HEK293 (cell line): ENCODE data around the gene STXBP4.

Source experiments
- REST ChIP-seq: fragments of 450-650 bp; formaldehyde crosslinking; IDR thresholded peaks from 2 replicates; pipeline ENCODE4 v1.5.1; 2016; ENCODE audit warnings: missing biosample characterization, missing genetic modification characterization
- TRIM28 ChIP-seq: IDR thresholded peaks from 2 replicates; pipeline ENCODE4 v1.6.1; 2011; ENCODE audit warnings: low read length, control low read depth, borderline replicate concordance
- YY1 ChIP-seq: fragments of 450-650 bp; formaldehyde crosslinking; IDR thresholded peaks from 2 replicates; pipeline ENCODE4 v1.5.1; 2018; ENCODE audit warnings: missing biosample characterization, missing genetic modification characterization
- ZBTB7A ChIP-seq: fragments of 450-650 bp; formaldehyde crosslinking; IDR thresholded peaks from 2 replicates; pipeline ENCODE4 v1.5.1; 2016; ENCODE audit warnings: low read depth, missing biosample characterization, missing genetic modification characterization
- ZBTB8A ChIP-seq: fragments of 450-650 bp; formaldehyde crosslinking; IDR thresholded peaks from 2 replicates; pipeline ENCODE4 v1.5.1; 2016; ENCODE audit warnings: missing biosample characterization, missing genetic modification characterization
- ZNF391 ChIP-seq: fragments of 450-650 bp; formaldehyde crosslinking; IDR thresholded peaks from 2 replicates; pipeline ENCODE4 v1.5.1; 2016; ENCODE audit warnings: low read depth, missing biosample characterization, missing genetic modification characterization, borderline replicate concordance
- ZNF416 ChIP-seq: fragments of 450-650 bp; formaldehyde crosslinking; IDR thresholded peaks from 2 replicates; pipeline ENCODE4 v1.5.1; 2016; ENCODE audit warnings: missing biosample characterization, missing genetic modification characterization
- ZNF654 ChIP-seq: fragments of 450-650 bp; formaldehyde crosslinking; IDR thresholded peaks from 2 replicates; pipeline ENCODE4 v1.5.1; 2016; ENCODE audit warnings: low read depth, missing biosample characterization, missing genetic modification characterization
- TF ChIP-seq, protein P1 (sequence below): fragments of 450-650 bp; formaldehyde crosslinking; IDR thresholded peaks from 2 replicates; pipeline ENCODE4 v1.5.1; 2016; ENCODE audit warnings: missing biosample characterization, missing genetic modification characterization
- TF ChIP-seq, protein P2 (sequence below): fragments of 450-650 bp; formaldehyde crosslinking; IDR thresholded peaks from 2 replicates; pipeline ENCODE4 v1.5.1; 2016; ENCODE audit warnings: missing biosample characterization, missing genetic modification characterization
- TF ChIP-seq, protein P3 (sequence below): fragments of 450-650 bp; formaldehyde crosslinking; IDR thresholded peaks from 2 replicates; pipeline ENCODE4 v1.5.1; 2016; ENCODE audit warnings: missing biosample characterization, missing genetic modification characterization
- TF ChIP-seq, protein P4 (sequence below): fragments of 450-650 bp; formaldehyde crosslinking; IDR thresholded peaks from 2 replicates; pipeline ENCODE4 v1.5.1; 2016; ENCODE audit warnings: missing biosample characterization, missing genetic modification characterization

DNA sequence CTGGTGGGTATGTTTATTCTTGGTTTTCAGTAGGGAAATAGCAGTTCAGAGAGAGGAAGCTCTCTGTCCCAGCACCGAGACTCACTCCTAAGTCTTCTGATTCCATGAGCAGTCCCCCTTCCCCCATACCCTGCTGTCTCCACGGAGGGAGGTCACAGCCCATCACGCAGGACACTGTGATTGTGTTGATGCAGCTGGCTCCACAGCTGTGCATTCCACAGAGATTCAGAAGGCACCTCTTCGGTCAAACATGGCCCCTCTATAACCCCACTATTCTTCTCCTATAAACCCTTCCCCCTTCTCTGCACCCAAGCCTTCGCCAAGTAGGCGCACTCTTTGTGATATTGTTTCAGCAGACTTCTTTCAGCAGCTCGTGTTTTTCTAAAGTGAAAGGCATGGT lies 191.9 kb downstream of the STXBP4 start:
- TF ChIP-seq, protein P1, sequence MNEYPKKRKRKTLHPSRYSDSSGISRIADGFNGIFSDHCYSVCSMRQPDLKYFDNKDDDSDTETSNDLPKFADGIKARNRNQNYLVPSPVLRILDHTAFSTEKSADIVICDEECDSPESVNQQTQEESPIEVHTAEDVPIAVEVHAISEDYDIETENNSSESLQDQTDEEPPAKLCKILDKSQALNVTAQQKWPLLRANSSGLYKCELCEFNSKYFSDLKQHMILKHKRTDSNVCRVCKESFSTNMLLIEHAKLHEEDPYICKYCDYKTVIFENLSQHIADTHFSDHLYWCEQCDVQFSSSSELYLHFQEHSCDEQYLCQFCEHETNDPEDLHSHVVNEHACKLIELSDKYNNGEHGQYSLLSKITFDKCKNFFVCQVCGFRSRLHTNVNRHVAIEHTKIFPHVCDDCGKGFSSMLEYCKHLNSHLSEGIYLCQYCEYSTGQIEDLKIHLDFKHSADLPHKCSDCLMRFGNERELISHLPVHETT (tag by site-specific recombination) = no peak
- TF ChIP-seq ZBTB7A = no peak
- TF ChIP-seq, protein P2, sequence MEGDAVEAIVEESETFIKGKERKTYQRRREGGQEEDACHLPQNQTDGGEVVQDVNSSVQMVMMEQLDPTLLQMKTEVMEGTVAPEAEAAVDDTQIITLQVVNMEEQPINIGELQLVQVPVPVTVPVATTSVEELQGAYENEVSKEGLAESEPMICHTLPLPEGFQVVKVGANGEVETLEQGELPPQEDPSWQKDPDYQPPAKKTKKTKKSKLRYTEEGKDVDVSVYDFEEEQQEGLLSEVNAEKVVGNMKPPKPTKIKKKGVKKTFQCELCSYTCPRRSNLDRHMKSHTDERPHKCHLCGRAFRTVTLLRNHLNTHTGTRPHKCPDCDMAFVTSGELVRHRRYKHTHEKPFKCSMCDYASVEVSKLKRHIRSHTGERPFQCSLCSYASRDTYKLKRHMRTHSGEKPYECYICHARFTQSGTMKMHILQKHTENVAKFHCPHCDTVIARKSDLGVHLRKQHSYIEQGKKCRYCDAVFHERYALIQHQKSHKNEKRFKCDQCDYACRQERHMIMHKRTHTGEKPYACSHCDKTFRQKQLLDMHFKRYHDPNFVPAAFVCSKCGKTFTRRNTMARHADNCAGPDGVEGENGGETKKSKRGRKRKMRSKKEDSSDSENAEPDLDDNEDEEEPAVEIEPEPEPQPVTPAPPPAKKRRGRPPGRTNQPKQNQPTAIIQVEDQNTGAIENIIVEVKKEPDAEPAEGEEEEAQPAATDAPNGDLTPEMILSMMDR (tag by site-specific recombination) = no peak
- TF ChIP-seq TRIM28 = no peak
- TF ChIP-seq, protein P3, sequence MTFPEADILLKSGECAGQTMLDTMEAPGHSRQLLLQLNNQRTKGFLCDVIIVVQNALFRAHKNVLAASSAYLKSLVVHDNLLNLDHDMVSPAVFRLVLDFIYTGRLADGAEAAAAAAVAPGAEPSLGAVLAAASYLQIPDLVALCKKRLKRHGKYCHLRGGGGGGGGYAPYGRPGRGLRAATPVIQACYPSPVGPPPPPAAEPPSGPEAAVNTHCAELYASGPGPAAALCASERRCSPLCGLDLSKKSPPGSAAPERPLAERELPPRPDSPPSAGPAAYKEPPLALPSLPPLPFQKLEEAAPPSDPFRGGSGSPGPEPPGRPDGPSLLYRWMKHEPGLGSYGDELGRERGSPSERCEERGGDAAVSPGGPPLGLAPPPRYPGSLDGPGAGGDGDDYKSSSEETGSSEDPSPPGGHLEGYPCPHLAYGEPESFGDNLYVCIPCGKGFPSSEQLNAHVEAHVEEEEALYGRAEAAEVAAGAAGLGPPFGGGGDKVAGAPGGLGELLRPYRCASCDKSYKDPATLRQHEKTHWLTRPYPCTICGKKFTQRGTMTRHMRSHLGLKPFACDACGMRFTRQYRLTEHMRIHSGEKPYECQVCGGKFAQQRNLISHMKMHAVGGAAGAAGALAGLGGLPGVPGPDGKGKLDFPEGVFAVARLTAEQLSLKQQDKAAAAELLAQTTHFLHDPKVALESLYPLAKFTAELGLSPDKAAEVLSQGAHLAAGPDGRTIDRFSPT = no peak
- no peak for TF ChIP-seq REST
- no peak for TF ChIP-seq ZBTB8A (tag by site-specific recombination)
- TF ChIP-seq ZNF391 (tag by site-specific recombination) = no peak
- no peak for TF ChIP-seq ZNF654 (tag by site-specific recombination)
- no peak for TF ChIP-seq ZNF416
- TF ChIP-seq, protein P4, sequence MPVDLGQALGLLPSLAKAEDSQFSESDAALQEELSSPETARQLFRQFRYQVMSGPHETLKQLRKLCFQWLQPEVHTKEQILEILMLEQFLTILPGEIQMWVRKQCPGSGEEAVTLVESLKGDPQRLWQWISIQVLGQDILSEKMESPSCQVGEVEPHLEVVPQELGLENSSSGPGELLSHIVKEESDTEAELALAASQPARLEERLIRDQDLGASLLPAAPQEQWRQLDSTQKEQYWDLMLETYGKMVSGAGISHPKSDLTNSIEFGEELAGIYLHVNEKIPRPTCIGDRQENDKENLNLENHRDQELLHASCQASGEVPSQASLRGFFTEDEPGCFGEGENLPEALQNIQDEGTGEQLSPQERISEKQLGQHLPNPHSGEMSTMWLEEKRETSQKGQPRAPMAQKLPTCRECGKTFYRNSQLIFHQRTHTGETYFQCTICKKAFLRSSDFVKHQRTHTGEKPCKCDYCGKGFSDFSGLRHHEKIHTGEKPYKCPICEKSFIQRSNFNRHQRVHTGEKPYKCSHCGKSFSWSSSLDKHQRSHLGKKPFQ (tag by site-specific recombination) = no peak
- no peak for TF ChIP-seq YY1 (tag by site-specific recombination)
